Measurements from ENCODE around the gene CLEC16A.

- no peak for TF ChIP-seq CTCF (IDR thresholded peaks at IDR 0.05)
- no peak for TF ChIP-seq POLR2A (IDR thresholded peaks at IDR 0.05)
These were observed 274.8 kb downstream of the CLEC16A start for GRCh38 chr16:11219178-11219577.
